GM19239 (cell line): ENCODE measurements around the gene PYGB.
"Not testable (repeated sequence)": the region's sequence is repeated elsewhere in the genome, so short reads cannot be mapped to it uniquely, and the experiment has no call there.

Experiments used
- DNase-seq: peaks from one replicate; pipeline ENCODE4 v3.0.0; 2011; ENCODE audit warnings: low spot score; ENCODE audit not compliant: insufficient read length
- FAIRE-seq: peaks from 2 replicates; lab custom pipeline; 2011; peaks lifted over from hg19 to GRCh38; lab: Jason Lieb, UNC

PYGB gene

DNA sequence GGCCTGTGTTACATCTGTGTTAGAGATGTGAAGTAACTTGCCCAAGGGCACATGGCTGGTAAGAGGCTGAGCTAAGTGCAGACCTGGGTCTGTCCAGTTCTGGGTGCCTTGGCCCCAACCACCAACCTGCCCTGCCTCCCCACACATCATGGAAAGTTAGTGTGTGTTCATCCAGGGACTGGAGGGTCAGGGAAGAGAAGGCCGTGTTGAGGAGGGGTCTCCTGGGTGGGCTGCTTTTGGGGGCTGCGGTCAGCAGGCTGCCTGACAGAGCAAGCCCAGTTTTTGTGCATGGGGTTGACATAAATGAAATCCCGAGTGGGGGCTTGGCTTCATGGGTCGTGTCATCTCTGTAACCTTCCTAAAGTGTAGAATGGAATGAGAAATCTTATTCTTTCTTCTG, 10.9 kb downstream of the PYGB start:
- DNase-seq (no peak), FAIRE-seq (no peak)

- no peak for DNase-seq
- FAIRE-seq: no peak
Observed at GRCh38 chr20:25259358-25259757, 11.5 kb downstream of the PYGB start.

GRCh38 chr20:25259788-25260254, 11.9 kb downstream of the PYGB start:
- FAIRE-seq: no peak
- no peak for DNase-seq

DNA sequence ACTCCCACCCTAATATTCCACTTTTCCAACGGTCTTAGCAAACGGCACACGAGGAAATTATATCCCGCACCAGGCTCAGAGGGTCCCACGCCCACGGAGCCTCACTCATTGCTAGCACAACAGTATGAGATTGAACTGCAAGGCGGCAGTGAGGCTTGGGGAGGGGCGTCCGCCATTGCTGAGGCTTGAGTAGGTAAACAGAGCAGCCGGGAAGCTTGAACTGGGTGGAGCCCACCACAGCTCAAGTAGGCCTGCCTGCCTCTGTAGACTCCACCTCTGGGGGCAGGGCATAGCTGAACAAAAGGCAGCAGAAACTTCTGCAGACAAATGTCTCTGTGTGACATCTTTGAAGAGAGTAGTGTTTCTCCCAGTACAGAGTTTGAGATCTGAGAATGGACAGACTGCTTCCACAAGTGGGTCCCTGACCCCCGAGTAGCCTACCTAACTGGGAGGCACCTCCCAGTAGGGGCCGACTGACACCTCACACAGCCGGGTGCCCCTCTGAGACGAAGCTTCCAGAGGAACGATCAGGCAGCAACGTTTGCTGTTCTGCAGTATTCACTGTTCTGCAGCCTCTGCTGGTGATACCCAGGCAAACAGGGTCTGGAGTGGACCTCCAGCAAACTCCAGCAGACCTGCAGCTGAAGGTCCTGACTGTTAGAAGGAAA, 13.0 kb downstream of the PYGB start:
- FAIRE-seq, DNase-seq: not testable (repeated sequence)

- DNase-seq (no peak), FAIRE-seq (no peak)
Observed at GRCh38 chr20:25269057-25269832, 21.4 kb downstream of the PYGB start.

DNA sequence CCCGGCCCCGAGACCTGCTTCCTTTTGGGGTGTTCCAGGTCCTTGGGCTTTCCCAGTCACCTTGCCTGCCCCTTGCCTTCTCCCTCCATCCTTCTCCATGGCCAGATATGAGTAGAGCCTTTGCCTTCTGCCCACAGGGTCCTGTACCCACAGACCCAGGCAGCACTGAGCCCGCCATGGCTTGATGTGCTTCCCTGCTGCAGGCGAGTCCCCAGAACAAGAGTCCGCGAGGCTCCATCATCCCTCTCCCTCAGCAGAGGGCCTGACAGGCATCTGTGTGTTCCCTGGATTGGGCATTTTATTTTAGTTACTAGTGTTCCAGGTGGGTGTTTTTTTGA, 21.9 kb downstream of the PYGB start:
- DNase-seq: no peak

GRCh38 chr20:25270829-25271251, 23.0 kb downstream of the PYGB start:
- FAIRE-seq (no peak), DNase-seq (no peak)

More for the DNA sequence above, 21.9 kb downstream of the PYGB start:
- no peak for FAIRE-seq

DNA sequence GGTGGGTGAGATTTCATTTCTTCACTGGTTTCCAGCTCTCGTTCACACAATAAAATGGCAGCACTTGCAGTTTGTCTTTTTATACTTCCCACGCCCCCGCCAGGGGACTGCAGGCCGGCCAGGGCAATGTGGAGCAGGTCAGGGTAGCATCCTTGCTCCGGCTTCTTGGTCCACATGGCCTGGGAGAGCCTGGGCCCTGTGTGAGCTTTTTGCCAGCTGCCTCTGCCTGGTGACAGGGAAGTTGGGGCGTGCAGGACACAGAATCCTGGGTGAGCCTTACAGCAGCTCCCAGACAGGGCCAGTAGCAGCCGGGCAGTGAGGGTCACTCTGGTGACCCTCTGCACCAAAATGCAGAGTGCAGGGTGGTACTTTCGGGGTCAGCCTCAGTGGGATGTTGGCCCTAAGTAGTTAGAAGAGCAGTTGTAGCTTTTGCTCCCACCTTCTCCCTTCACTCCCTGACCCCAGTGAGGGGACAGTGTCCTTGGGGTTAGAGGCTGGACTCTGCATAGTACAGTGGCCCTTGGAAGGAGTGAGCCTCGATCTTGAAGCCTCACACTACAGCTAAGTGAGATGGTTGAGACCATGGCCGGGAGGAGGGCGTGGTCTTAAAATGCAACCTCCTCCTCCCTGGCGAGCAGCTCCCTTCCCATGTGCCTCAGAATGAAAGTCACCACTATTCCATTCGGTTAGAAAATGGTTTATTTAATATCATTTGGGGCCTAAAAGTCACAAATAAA, 23.8 kb downstream of the PYGB start:
- DNase-seq (no peak), FAIRE-seq (no peak)

- no peak for FAIRE-seq
- DNase-seq: no peak
Observed at GRCh38 chr20:25272223-25273000, 24.5 kb downstream of the PYGB start.

- no peak for FAIRE-seq
- DNase-seq: no peak
Observed at GRCh38 chr20:25273046-25273445, 25.2 kb downstream of the PYGB start.

GRCh38 chr20:25273541-25274358, 25.9 kb downstream of the PYGB start:
- FAIRE-seq (no peak), DNase-seq (no peak)

DNA sequence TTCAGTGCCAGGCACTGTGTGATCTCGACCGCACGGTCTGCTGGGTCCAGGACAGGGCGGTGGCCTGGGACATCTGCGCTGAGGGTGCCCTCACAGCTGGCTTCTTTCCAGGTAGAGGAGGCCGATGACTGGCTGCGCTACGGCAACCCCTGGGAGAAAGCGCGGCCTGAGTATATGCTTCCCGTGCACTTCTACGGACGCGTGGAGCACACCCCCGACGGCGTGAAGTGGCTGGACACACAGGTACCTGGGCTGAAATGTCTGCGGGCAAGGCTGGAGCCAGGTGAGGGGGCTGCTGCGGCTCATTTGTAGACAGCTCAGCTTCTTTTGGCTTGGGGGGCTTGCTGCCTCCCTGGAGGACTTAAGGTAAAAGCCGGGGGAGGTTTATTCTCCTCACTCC, 26.6 kb downstream of the PYGB start:
- FAIRE-seq: no peak
- DNase-seq: no peak

- no peak for DNase-seq
- FAIRE-seq: no peak
Observed at GRCh38 chr20:25274891-25275812, 27.3 kb downstream of the PYGB start.

GRCh38 chr20:25275813-25276532, 28.1 kb downstream of the PYGB start:
- FAIRE-seq (no peak), DNase-seq (no peak)

GRCh38 chr20:25276533-25277050, 28.7 kb downstream of the PYGB start:
- FAIRE-seq: no peak
- no peak for DNase-seq

GRCh38 chr20:25277051-25277801, 29.3 kb downstream of the PYGB start:
- DNase-seq (no peak), FAIRE-seq (no peak)

DNA sequence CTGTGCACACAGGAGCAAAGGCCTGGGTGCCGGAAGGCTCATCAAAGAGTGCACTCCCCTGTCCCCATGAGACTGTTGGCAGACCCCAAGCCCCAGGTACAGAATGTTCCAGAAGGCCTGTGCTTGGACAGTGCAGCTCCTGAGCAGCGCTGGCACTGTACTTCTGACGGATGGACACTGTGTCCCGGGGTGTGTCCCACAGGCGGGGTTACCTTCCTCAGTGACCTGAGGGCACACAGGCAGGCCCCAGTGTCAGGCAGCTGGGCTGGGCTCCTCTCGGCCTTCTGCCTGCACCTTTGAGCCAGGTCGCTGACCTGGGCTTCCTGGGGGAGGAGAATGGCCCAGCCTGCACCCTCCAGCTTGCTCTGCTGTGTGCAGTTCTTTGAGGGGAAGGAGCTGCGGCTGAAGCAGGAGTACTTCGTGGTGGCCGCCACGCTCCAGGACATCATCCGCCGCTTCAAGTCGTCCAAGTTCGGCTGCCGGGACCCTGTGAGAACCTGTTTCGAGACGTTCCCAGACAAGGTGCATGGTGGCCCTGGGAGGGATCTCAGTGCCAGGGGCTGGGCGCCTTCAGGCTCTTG, 30.1 kb downstream of the PYGB start:
- DNase-seq (no peak), FAIRE-seq (no peak)
